Measurements from ENCODE around the gene SLC11A1.

DNA sequence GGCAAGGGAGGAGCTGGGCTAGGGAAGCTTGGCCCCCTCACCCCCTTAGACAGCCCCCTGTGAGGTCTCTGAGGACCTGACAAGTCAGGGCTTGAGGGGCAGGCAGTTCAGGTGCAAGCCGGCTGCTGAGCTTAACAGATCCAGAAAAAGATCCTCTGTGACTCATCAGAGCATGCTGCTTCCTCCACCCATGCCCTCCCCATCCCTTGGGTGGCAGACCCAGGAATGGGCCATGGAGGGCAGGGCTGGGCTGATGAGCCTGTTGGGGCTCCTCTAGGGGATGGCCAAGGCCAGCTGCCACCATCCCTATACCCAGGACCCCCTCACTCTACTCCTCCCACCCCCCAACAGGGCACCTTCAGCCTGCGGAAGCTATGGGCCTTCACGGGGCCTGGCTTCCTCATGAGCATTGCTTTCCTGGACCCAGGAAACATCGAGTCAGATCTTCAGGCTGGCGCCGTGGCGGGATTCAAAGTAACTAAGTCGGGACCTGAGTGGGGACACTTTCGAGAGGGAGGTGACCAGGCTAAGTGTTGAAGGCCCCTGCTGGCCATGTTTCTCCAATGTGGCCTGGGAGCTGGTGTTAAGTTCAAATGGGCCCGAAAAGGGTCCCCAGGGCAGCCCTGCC is 1.9 kb downstream of the SLC11A1 start:
- TF ChIP-seq, protein P1, sequence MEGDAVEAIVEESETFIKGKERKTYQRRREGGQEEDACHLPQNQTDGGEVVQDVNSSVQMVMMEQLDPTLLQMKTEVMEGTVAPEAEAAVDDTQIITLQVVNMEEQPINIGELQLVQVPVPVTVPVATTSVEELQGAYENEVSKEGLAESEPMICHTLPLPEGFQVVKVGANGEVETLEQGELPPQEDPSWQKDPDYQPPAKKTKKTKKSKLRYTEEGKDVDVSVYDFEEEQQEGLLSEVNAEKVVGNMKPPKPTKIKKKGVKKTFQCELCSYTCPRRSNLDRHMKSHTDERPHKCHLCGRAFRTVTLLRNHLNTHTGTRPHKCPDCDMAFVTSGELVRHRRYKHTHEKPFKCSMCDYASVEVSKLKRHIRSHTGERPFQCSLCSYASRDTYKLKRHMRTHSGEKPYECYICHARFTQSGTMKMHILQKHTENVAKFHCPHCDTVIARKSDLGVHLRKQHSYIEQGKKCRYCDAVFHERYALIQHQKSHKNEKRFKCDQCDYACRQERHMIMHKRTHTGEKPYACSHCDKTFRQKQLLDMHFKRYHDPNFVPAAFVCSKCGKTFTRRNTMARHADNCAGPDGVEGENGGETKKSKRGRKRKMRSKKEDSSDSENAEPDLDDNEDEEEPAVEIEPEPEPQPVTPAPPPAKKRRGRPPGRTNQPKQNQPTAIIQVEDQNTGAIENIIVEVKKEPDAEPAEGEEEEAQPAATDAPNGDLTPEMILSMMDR (IDR thresholded peaks at IDR 0.05; ENCODE audit: insufficient read depth, low read depth, low read length) = no peak
- no peak for TF ChIP-seq EZH2 (IDR thresholded peaks at IDR 0.05; ENCODE audit: insufficient read depth, low read length)

All from astrocyte (in vitro differentiated cells and primary cell).